D721Med (cell line): ENCODE results near the gene CTNNA2.
A peak's percentile ranks its signal among the peaks of the same experiment; 100 is the strongest.

ENCODE experiments used
- DNase-seq: peaks from one replicate; pipeline ENCODE4 v3.0.0; 2011; ENCODE audit warnings: low spot score; ENCODE audit not compliant: insufficient read length
- FAIRE-seq: peaks from 2 replicates; lab custom pipeline; 2011; peaks lifted over from hg19 to GRCh38; lab: Jason Lieb, UNC
- TF ChIP-seq, protein P1 (sequence below): IDR thresholded peaks from 2 replicates; pipeline ENCODE4 v1.5.1; 2012; ENCODE audit warnings: mild to moderate bottlenecking, control low read depth; ENCODE audit not compliant: insufficient read depth; ENCODE audit errors: missing control alignments

The CTNNA2 gene

DNA sequence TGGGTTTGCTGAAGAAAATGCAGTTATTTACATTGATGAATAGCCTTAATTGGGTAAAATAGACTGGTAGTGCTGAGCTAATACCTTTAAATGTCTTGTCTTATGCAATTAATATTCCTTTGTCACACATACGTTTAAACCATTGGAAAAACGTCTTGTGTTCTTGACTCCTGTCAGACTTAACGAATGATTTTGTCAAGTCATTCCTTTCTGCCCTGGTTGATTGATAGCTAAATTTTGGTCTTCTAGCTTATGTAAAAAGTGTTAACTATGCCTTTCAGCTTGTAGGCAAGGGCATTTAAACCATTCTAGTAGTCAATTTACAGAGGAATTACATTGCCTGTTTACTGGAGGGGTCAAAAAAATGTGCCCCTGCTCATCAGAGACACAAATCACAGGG lies 897.5 kb downstream of the CTNNA2 start:
- DNase-seq (no peak), FAIRE-seq (peak; percentile 51)
- TF ChIP-seq, protein P1, sequence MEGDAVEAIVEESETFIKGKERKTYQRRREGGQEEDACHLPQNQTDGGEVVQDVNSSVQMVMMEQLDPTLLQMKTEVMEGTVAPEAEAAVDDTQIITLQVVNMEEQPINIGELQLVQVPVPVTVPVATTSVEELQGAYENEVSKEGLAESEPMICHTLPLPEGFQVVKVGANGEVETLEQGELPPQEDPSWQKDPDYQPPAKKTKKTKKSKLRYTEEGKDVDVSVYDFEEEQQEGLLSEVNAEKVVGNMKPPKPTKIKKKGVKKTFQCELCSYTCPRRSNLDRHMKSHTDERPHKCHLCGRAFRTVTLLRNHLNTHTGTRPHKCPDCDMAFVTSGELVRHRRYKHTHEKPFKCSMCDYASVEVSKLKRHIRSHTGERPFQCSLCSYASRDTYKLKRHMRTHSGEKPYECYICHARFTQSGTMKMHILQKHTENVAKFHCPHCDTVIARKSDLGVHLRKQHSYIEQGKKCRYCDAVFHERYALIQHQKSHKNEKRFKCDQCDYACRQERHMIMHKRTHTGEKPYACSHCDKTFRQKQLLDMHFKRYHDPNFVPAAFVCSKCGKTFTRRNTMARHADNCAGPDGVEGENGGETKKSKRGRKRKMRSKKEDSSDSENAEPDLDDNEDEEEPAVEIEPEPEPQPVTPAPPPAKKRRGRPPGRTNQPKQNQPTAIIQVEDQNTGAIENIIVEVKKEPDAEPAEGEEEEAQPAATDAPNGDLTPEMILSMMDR, result no peak

DNA sequence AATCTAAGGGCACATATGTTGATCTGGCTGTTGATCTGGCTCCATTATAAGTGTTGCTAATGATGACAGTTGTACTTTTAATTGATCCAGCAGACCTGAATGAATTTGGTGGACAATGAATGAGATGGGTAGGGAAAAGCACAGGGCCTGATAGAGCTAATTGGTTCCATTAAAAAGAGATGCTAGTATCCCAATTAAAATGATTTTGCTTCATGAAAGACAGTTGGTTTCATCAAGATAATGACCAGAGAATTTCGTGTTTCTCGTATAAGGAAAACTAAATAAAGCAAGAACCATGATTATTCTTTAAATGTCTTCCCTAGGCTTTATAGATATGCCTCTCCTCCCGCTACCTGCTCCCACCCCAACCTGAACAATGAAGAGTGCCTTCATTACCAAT lies 900.3 kb downstream of the CTNNA2 start:
- FAIRE-seq (no peak), DNase-seq (no peak)
- TF ChIP-seq, protein P1, result no peak

- no peak for DNase-seq
- TF ChIP-seq, protein P1, result no peak
- FAIRE-seq, result no peak
These were observed 904.9 kb downstream of the CTNNA2 start for GRCh38 chr2:80417737-80418136.

DNA sequence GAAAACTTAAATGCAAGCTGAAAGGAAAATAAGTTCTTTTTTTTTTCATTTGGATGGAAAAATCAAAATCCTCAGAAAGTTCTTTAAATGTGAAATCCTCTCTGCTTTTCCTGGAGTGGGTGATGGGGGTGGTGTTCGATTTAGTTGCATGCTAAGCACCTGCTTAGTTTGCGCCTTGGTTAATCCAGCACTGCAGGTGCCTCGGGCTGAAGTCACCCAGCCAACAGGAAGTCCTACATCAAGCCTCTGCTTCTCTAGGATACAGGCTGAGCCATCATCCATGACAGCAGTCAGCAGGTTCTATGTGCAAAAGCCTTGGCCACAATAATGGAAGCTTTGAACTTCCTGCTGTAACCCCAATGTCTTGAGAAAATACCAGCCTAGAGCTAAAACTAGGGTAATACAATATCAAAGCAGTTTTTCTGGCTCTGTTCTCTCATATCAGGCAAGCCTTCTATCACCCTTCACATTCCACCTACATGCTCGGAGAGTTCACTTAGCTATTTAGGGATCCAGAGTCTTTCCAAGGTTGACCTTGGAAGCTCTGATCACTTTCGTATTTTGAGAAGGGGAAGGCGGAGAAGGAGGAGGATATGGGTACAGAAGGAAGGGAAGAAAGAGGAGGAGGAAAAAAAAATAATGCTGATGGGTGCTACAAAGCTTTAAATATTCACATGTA lies 907.8 kb downstream of the CTNNA2 start:
- no peak for DNase-seq
- TF ChIP-seq, protein P1, result no peak
- FAIRE-seq, result no peak

- TF ChIP-seq, protein P1, result peak; percentile 8
These were observed 916.4 kb downstream of the CTNNA2 start for GRCh38 chr2:80429251-80429650.

GRCh38 chr2:80437959-80438358 lies 925.1 kb downstream of the CTNNA2 start:
- no peak for DNase-seq
- FAIRE-seq, result no peak
- TF ChIP-seq, protein P1, result no peak

More at GRCh38 chr2:80429251-80429650, 916.4 kb downstream of the CTNNA2 start:
- DNase-seq, result no peak
- FAIRE-seq, result no peak

DNA sequence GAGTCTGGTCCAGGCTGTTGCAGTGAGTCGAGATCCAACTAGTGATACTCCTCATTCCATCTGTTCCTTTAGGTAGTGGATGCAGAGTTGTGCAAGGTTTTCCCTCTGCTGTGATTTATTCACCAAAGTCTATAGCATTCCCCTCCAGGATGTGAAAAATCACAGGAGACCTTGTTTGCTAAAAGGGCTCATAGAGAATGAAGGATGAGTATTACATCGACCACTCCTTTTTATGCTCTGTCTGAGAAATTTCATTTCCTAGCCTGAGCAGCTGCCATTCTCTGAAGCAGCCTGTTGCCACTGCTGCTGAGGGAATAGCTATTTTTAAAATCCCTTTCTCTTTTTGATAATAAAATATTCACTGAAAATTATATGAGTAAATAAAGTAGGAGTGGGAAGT lies 925.8 kb downstream of the CTNNA2 start:
- no peak for DNase-seq
- no peak for FAIRE-seq
- TF ChIP-seq, protein P1, result no peak
